Measurements from ENCODE around the gene DMC1.

- TF ChIP-seq CTCF (IDR thresholded peaks at IDR 0.05), result no peak
- TF ChIP-seq POLR2A (IDR thresholded peaks at IDR 0.05), result no peak
Observed at GRCh38 chr22:38540701-38541100, 29.3 kb downstream of the DMC1 start.

Data from tibial nerve (tissue), 3 donors.